GM18873 (cell line): ENCODE results near the gene ATP2B2.
"Not testable (repeated sequence)": the region's sequence is repeated elsewhere in the genome, so short reads cannot be mapped to it uniquely, and the experiment has no call there.

ENCODE experiments used
- ATAC-seq: cut with Tn5 transposase; IDR thresholded peaks from one replicate; pipeline ENCODE4 v1.9.1; 2021; ENCODE audit warnings: mild to moderate bottlenecking, moderate library complexity, moderate number of reproducible peaks; ENCODE audit not compliant: unreplicated experiment, low FRiP score

ATP2B2 gene

GRCh38 chr3:10317311-10317960, 187.9 kb downstream of the ATP2B2 start:
- no peak for ATAC-seq

- no peak for ATAC-seq
Measured at GRCh38 chr3:10315771-10316344, 189.5 kb downstream of the ATP2B2 start.

GRCh38 chr3:10315101-10315500, 190.3 kb downstream of the ATP2B2 start:
- no peak for ATAC-seq

- ATAC-seq: no peak
Measured at GRCh38 chr3:10312861-10313260, 192.5 kb downstream of the ATP2B2 start.

- no peak for ATAC-seq
Measured at GRCh38 chr3:10312391-10312790, 193.0 kb downstream of the ATP2B2 start.

- no peak for ATAC-seq
Measured at GRCh38 chr3:10311710-10312109, 193.7 kb downstream of the ATP2B2 start.

- ATAC-seq: no peak
Measured at GRCh38 chr3:10310578-10310977, 194.8 kb downstream of the ATP2B2 start.

GRCh38 chr3:10309736-10310135, 195.7 kb downstream of the ATP2B2 start:
- ATAC-seq: no peak

- no peak for ATAC-seq
Measured at GRCh38 chr3:10308678-10309077, 196.7 kb downstream of the ATP2B2 start.

- no peak for ATAC-seq
Measured at GRCh38 chr3:10306156-10306555, 199.2 kb downstream of the ATP2B2 start.

GRCh38 chr3:10305331-10305902, 200.0 kb downstream of the ATP2B2 start:
- ATAC-seq: no peak

GRCh38 chr3:10304905-10305304, 200.5 kb downstream of the ATP2B2 start:
- no peak for ATAC-seq

- ATAC-seq: no peak
Measured at GRCh38 chr3:10303785-10304184, 201.6 kb downstream of the ATP2B2 start.

- no peak for ATAC-seq
Measured at GRCh38 chr3:10303105-10303504, 202.3 kb downstream of the ATP2B2 start.

GRCh38 chr3:10300087-10300486, 205.3 kb downstream of the ATP2B2 start:
- no peak for ATAC-seq

- ATAC-seq: no peak
Measured at GRCh38 chr3:10299679-10300078, 205.7 kb downstream of the ATP2B2 start.

- ATAC-seq: no peak
Measured at GRCh38 chr3:10299175-10299574, 206.2 kb downstream of the ATP2B2 start.

- not testable (repeated sequence) for ATAC-seq
Measured at GRCh38 chr3:10298064-10298463, 207.3 kb downstream of the ATP2B2 start.

- no peak for ATAC-seq
Measured at GRCh38 chr3:10294030-10294586, 211.3 kb downstream of the ATP2B2 start.

GRCh38 chr3:10292505-10293419, 212.6 kb downstream of the ATP2B2 start, which contains the start of gene GHRL:
TSS of gene GHRL (minus strand) at chr3:10292947. CDS start at chr3:10290180, 2,767 bp downstream.
- peak; percentile 83 for ATAC-seq

GRCh38 chr3:10291641-10292040, 213.7 kb downstream of the ATP2B2 start:
- no peak for ATAC-seq
